HepG2 (cell line): ENCODE results near the gene C2orf49. TPM values are rescaled to one million over a fixed set of nuclear protein-coding genes. Genes with fewer than 3 reads are reported as not detected.
A peak's percentile ranks its signal among the peaks of the same experiment; 100 is the strongest.

Experiments used
- ATAC-seq: fragments of 200-7000 bp; cut with Tn5 transposase; 3 replicates; pipeline ENCODE4 v1.9.1; 2020; ENCODE audit warnings: mild to moderate bottlenecking, moderate library complexity
- BruUV-seq: library from RNA; stranded (reverse); fragments of 400-500 nt; replicated peaks from 2 replicates; lab custom pipeline; 2021; lab: Mats Ljungman, UMichigan
- CTCF ChIA-PET: fragments of 300-600 bp; formaldehyde crosslinking; extraction: SDS; loops from one replicate; lab custom pipeline; 2021; ENCODE audit warnings: low total read pairs, inconsistent platforms, low intra/inter-chr PET ratio; lab: Yijun Ruan, JAX
- POLR2A ChIA-PET: fragments of 350-600 bp; sonication (Branson Sonifier 250); formaldehyde crosslinking; loops from one replicate; lab custom pipeline; 2020; ENCODE audit warnings: antibody characterized with exemption, inconsistent platforms; lab: Yijun Ruan, JAX
- DNase-seq: peaks from one replicate; pipeline ENCODE4 v3.0.0-alpha.2; 2015; ENCODE audit warnings: low spot score
- FAIRE-seq: peaks from 3 replicates; lab custom pipeline; 2011; peaks lifted over from hg19 to GRCh38; lab: Jason Lieb, UNC
- H2AFZ ChIP-seq: one replicate; pipeline ENCODE4 v1.6.1; 2011; ENCODE audit warnings: low read length, inconsistent platforms
- H3K27ac ChIP-seq: fragments of 300-600 bp; 3 replicates; pipeline ENCODE4 v1.8.0; 2011; ENCODE audit warnings: mixed run types, mild to moderate bottlenecking, mixed read lengths, low read length, inconsistent platforms; ENCODE audit not compliant: insufficient read depth; ENCODE audit errors: extremely low read length
- H3K27me3 ChIP-seq, 2 experiments: fragments of 200-600 bp in 1 of 2; 2 replicates in 1 of 2; 3 replicates in 1 of 2; pipeline versions ENCODE4 v1.6.0 to v1.8.0; 2011; ENCODE audit warnings: low read length in 2 of 2, mild to moderate bottlenecking in 2 of 2, moderate library complexity in 2 of 2, inconsistent platforms in 1 of 2; ENCODE audit not compliant: insufficient read depth in 2 of 2, control insufficient read depth in 1 of 2
- H3K36me3 ChIP-seq, 2 experiments: fragments of 200-600 bp in 1 of 2; replicated peaks in 1 of 2; 2 replicates in 1 of 2; 3 replicates in 1 of 2; pipeline versions ENCODE4 v1.5.1 to v1.8.0; 2011; ENCODE audit warnings: low read length in 2 of 2, inconsistent platforms in 1 of 2; ENCODE audit not compliant: insufficient read depth in 2 of 2, control insufficient read depth in 1 of 2
- H3K4me1 ChIP-seq: 2 replicates; pipeline ENCODE4 v1.5.1; 2012; ENCODE audit warnings: low read length, inconsistent platforms; ENCODE audit not compliant: insufficient read depth
- H3K4me2 ChIP-seq: 2 replicates; pipeline ENCODE4 v1.6.0; 2011; ENCODE audit warnings: low read depth, low read length, inconsistent platforms
- H3K4me3 ChIP-seq, 3 experiments: fragments of 200-600 bp in 1 of 3; sonication (generic), shearing (Covaris generic) in 1 of 3; replicated peaks in 1 of 3; 2 replicates each; pipeline ENCODE4 v1.5.1; 2011 to 2016; ENCODE audit warnings: low read length in 3 of 3, inconsistent platforms in 2 of 3, low read depth in 2 of 3, mild to moderate bottlenecking in 2 of 3, control low read depth in 1 of 3, mixed read lengths in 1 of 3; ENCODE audit not compliant: insufficient read depth in 1 of 3
- H3K79me2 ChIP-seq: one replicate; pipeline ENCODE4 v1.6.1; 2011; ENCODE audit warnings: low read length, inconsistent platforms; ENCODE audit not compliant: insufficient read depth
- H3K9ac ChIP-seq: 2 replicates; pipeline ENCODE4 v1.6.0; 2011; ENCODE audit warnings: mild to moderate bottlenecking, low read depth, low read length, inconsistent platforms; ENCODE audit not compliant: insufficient read depth
- H3K9me3 ChIP-seq: 2 replicates; pipeline ENCODE4 v1.5.1; 2012; ENCODE audit warnings: mild to moderate bottlenecking, low read length
- H4K20me1 ChIP-seq: 2 replicates; pipeline ENCODE4 v1.6.0; 2011; ENCODE audit warnings: inconsistent platforms, mild to moderate bottlenecking, low read length, moderate library complexity; ENCODE audit not compliant: insufficient read depth
- ATF5 ChIP-seq: sonication (generic); formaldehyde crosslinking; IDR thresholded peaks from 2 replicates; pipeline ENCODE4 v1.4.0; 2020; ENCODE audit warnings: mild to moderate bottlenecking, low read depth, missing genetic modification reagents
- CAMTA2 ChIP-seq: sonication (generic); formaldehyde crosslinking; IDR thresholded peaks from 2 replicates; pipeline ENCODE4 v1.4.0; 2020; ENCODE audit warnings: mild to moderate bottlenecking, missing genetic modification reagents, borderline replicate concordance
- ELF1 ChIP-seq: sonication (generic); formaldehyde crosslinking; IDR thresholded peaks from 2 replicates; pipeline ENCODE4 v1.4.0; 2020; ENCODE audit warnings: missing genetic modification reagents
- ETV5 ChIP-seq: IDR thresholded peaks from 2 replicates; pipeline ENCODE4 v1.6.1; 2018; ENCODE audit warnings: missing biosample characterization, missing genetic modification reagents, inconsistent platforms, borderline replicate concordance
- GABPA ChIP-seq, 2 experiments: IDR thresholded peaks; 2 replicates each; pipeline ENCODE4 v1.6.1; 2011 to 2016; ENCODE audit warnings: low read depth in 2 of 2, low read length in 1 of 2, missing biosample characterization in 1 of 2, missing genetic modification characterization in 1 of 2
- NFATC3 ChIP-seq: sonication (generic); formaldehyde crosslinking; IDR thresholded peaks from 2 replicates; pipeline ENCODE4 v1.5.1; 2020; ENCODE audit warnings: mild to moderate bottlenecking, missing genetic modification reagents
- PBX3 ChIP-seq: sonication (generic); formaldehyde crosslinking; IDR thresholded peaks from 2 replicates; pipeline ENCODE4 v1.8.1; 2023; ENCODE audit warnings: missing genetic modification reagents, inconsistent platforms, borderline replicate concordance
- PHB2 ChIP-seq: fragments of 450-650 bp; IDR thresholded peaks from 2 replicates; pipeline ENCODE4 v1.6.1; 2018; ENCODE audit not compliant: partially characterized antibody
- RARG ChIP-seq: sonication (generic); formaldehyde crosslinking; IDR thresholded peaks from 2 replicates; pipeline ENCODE4 v1.4.0; 2020; ENCODE audit warnings: low read depth, mild to moderate bottlenecking, missing genetic modification reagents
- SRF ChIP-seq: IDR thresholded peaks from 2 replicates; pipeline ENCODE4 v1.6.1; 2011; ENCODE audit warnings: mild to moderate bottlenecking, low read depth, low read length, moderate library complexity
- TFAP4 ChIP-seq: sonication (generic); IDR thresholded peaks from 2 replicates; pipeline ENCODE4 v1.6.1; 2016; ENCODE audit warnings: low read depth, borderline replicate concordance
- THAP8 ChIP-seq: sonication (generic); formaldehyde crosslinking; IDR thresholded peaks from 2 replicates; pipeline ENCODE4 v1.5.1; 2020; ENCODE audit warnings: missing genetic modification reagents, mild to moderate bottlenecking, borderline replicate concordance
- ZNF256 ChIP-seq: sonication (generic); formaldehyde crosslinking; conservative IDR thresholded peaks from 2 replicates; pipeline ENCODE4 v1.4.0; 2020; ENCODE audit warnings: missing genetic modification reagents
- ZNF431 ChIP-seq: sonication (generic); formaldehyde crosslinking; IDR thresholded peaks from 2 replicates; pipeline ENCODE4 v1.9.0; 2022; ENCODE audit warnings: missing genetic modification reagents, low read depth, mild to moderate bottlenecking, borderline replicate concordance
- ZNF746 ChIP-seq: sonication (generic); formaldehyde crosslinking; IDR thresholded peaks from 2 replicates; pipeline ENCODE4 v1.8.0; 2022; ENCODE audit warnings: mild to moderate bottlenecking, missing genetic modification reagents
- WGBS: methylation state at CpG from one replicate; pipeline ENCODE4 v1.1.6; 2017; ENCODE audit warnings: low lambda C conversion rate; 5-methylcytosine and 5-hydroxymethylcytosine counted together
- in situ Hi-C: cut with HindIII; loops from 2 replicates; pipeline ENCODE4 v1.10.0; 2017; ENCODE audit warnings: low pct_unique_long_range_greater_than_20kb; ENCODE audit not compliant: extremely low pct_ligation_motif_present
- intact Hi-C: fragments of 100-400 bp; cut with micrococcal nuclease; formaldehyde crosslinking; loops from one replicate; pipeline ENCODE4 v1.10.0; 2022; ENCODE audit not compliant: unreplicated experiment
- polyA plus RNA-seq, 8 experiments: library from polyadenylated mRNA; depleted of rRNA in 3 of 8; stranded (reverse) in 7 of 8; unstranded in 1 of 8; fragments of >200 nt; fragmentation: Illumina TruSeq in 4 of 8; extraction: Trizol in 4 of 8; gene quantifications; 2 replicates each; pipeline versions ENCODE4 v1.2.1 to v1.2.3, GENCODE V29; 2011 to 2016; ENCODE audit warnings: low read depth in 4 of 8, missing spikeins in 1 of 8, mixed read lengths in 1 of 8; ENCODE audit not compliant: insufficient read depth in 1 of 8
- total RNA-seq, 5 experiments: library from RNA; depleted of rRNA; stranded (reverse); fragments of >200 nt; fragmentation: Illumina TruSeq; extraction: Trizol; gene quantifications; 2 replicates each; pipeline ENCODE4 v1.2.3, GENCODE V29; 2016; ENCODE audit warnings: low read depth in 1 of 5

The C2orf49 gene
- total and polyA plus RNA-seq, 2 of the 13 experiments (the other 11 are each of a cell fraction or from before 2014, with no cell fraction given) = 24.7 to 28.8 TPM

GRCh38 chr2:105338020-105338385 lies 663 bp downstream of the C2orf49 start:
- Histone ChIP-seq H3K9ac (peak overlapping the region; percentile 100), H3K27ac (peak overlapping the region; percentile 100), H2AFZ (peak overlapping the region; percentile 49), H3K36me3 (peaks cover 18 to 30% of the 10 kb centered on the region in 2 experiments), H3K4me1 (peaks cover 38% of the 10 kb centered on the region), H3K4me3 (peak overlapping the region; percentile 85 to 100 (median 99)), H3K9me3 (no peaks in the 10 kb centered on the region), H4K20me1 (peaks cover 8% of the 10 kb centered on the region; the same call in 1 of the 2 replicates), H3K79me2 (peaks cover 54% of the 10 kb centered on the region), H3K4me2 (peak overlapping the region; percentile 89), H3K27me3 (peaks cover 0 to 7% of the 10 kb centered on the region in 2 experiments; a peak in 2 of 5 replicates)
- ChIA-PET CTCF (no interaction called here), POLR2A (interaction anchor here (6.5 kb wide), 1 partner anchor 9 kb away, joined by 43 read pairs; the partner anchor contains the start of gene TGFBRAP1)
- intact Hi-C loops (no loop called here), in situ Hi-C loops (loop anchor here (25.0 kb wide), 1 partner anchor 849 kb away; the partner anchor contains the start of gene UXS1)
- FAIRE-seq (no peak), ATAC-seq (peak; percentile 73), DNase-seq (no peak)
- BruUV-seq = TSS peak; percentile 60
- 2% methylated on average over 5 of the region's 5 CpGs for WGBS
- no peak for TF ChIP-seq PHB2
- TF ChIP-seq GABPA (IDR thresholded peaks at IDR 0.05; ENCODE audit: low read depth, low read length) = no peak
- TF ChIP-seq GABPA (CRISPR knock-in tag; IDR thresholded peaks at IDR 0.05; ENCODE audit: low read depth) = peak; percentile 53
- TF ChIP-seq ZNF256 (CRISPR knock-in tag) = 0 out of 2 replicates have a peak, but pooled peaks have one; percentile 28
- TF ChIP-seq PBX3 (CRISPR knock-in tag) = 0 out of 2 replicates have a peak, but pooled peaks have one; percentile 25
- TF ChIP-seq SRF = 0 out of 2 replicates have a peak, but pooled peaks have one; percentile 4
- 0 out of 2 replicates have a peak, but pooled peaks have one; percentile 16 for TF ChIP-seq ZNF746 (CRISPR knock-in tag)
- 0 out of 2 replicates have a peak, but pooled peaks have one; percentile 1 for TF ChIP-seq RARG
- TF ChIP-seq ZNF431 (CRISPR knock-in tag) = peak; percentile 97; the same call in 1 of the 2 replicates
- peak; percentile 20; the same call in 1 of the 2 replicates for TF ChIP-seq ETV5 (CRISPR knock-in tag)
- TF ChIP-seq THAP8 (CRISPR knock-in tag) = no peak
- TF ChIP-seq ELF1 (CRISPR knock-in tag) = peak; percentile 55; the same call in 1 of the 2 replicates
- TF ChIP-seq NFATC3 = 0 out of 2 replicates have a peak, but pooled peaks have one; percentile 75
- no peak for TF ChIP-seq ATF5
- TF ChIP-seq CAMTA2 (CRISPR knock-in tag) = no peak
- peak; percentile 31; the same call in 1 of the 2 replicates for TF ChIP-seq TFAP4
